DOHH2 (cell line): Measurements from ENCODE around the gene RAB17.
A peak's percentile ranks its signal among the peaks of the same experiment; 100 is the strongest.

Source experiments
- H3F3A ChIP-seq: fragments of 200-600 bp; sonication (generic), shearing (Covaris generic); 2 replicates; pipeline ENCODE4 v1.6.0; 2016; ENCODE audit warnings: antibody characterized with exemption, mild to moderate bottlenecking; ENCODE audit not compliant: control insufficient read depth, insufficient read depth
- H3K27ac ChIP-seq: fragments of 200-600 bp; sonication (generic); 2 replicates; pipeline ENCODE4 v1.5.1; 2014; ENCODE audit warnings: low read depth, mild to moderate bottlenecking, low read length, moderate library complexity
- H3K27me3 ChIP-seq: fragments of 200-600 bp; sonication (generic); 2 replicates; pipeline ENCODE4 v1.6.1; 2014; ENCODE audit warnings: mild to moderate bottlenecking, low read length, mixed read lengths; ENCODE audit not compliant: control insufficient read depth
- H3K36me3 ChIP-seq: fragments of 200-600 bp; sonication (generic); 2 replicates; pipeline ENCODE4 v1.6.1; 2014; ENCODE audit warnings: mild to moderate bottlenecking, low read length, moderate library complexity, mixed read lengths; ENCODE audit not compliant: control insufficient read depth
- H3K4me1 ChIP-seq: fragments of 200-600 bp; sonication (generic); 2 replicates; pipeline ENCODE4 v1.6.1; 2014; ENCODE audit warnings: mild to moderate bottlenecking, low read length, mixed read lengths; ENCODE audit not compliant: control insufficient read depth
- H3K4me2 ChIP-seq: fragments of 200-600 bp; sonication (generic); 2 replicates; pipeline ENCODE4 v1.6.0; 2014; ENCODE audit warnings: mild to moderate bottlenecking, low read length, moderate library complexity
- H3K4me3 ChIP-seq: fragments of 200-600 bp; sonication (generic); 2 replicates; pipeline ENCODE4 v1.5.1; 2014; ENCODE audit warnings: mild to moderate bottlenecking, low read length, mixed read lengths
- H3K79me2 ChIP-seq: fragments of 200-600 bp; sonication (generic); 2 replicates; pipeline ENCODE4 v1.6.1; 2014; ENCODE audit warnings: mild to moderate bottlenecking, low read length, mixed read lengths; ENCODE audit not compliant: control insufficient read depth
- H3K9me2 ChIP-seq: fragments of 200-600 bp; sonication (generic); replicated peaks from 2 replicates; pipeline ENCODE4 v1.6.1; 2014; ENCODE audit warnings: mild to moderate bottlenecking, low read length, mixed read lengths; ENCODE audit not compliant: control insufficient read depth
- H3K9me3 ChIP-seq: fragments of 200-600 bp; sonication (generic); 2 replicates; pipeline ENCODE4 v1.6.1; 2014; ENCODE audit warnings: antibody characterized with exemption, low read length, mixed read lengths; ENCODE audit not compliant: control insufficient read depth, insufficient read depth
- H4K20me1 ChIP-seq: fragments of 200-600 bp; sonication (generic); 2 replicates; pipeline ENCODE4 v1.6.0; 2014; ENCODE audit warnings: low read depth, mild to moderate bottlenecking, antibody characterized with exemption, low read length, moderate library complexity; ENCODE audit not compliant: control insufficient read depth, insufficient read depth
- CTCF ChIP-seq: fragments of 200-600 bp; sonication (generic); IDR thresholded peaks from one replicate; pipeline ENCODE4 v1.5.1; 2014; ENCODE audit warnings: antibody characterized with exemption, mild to moderate bottlenecking, low read depth, low read length; ENCODE audit not compliant: poor library complexity, severe bottlenecking
- EZH2phosphoT487 ChIP-seq: fragments of 200-600 bp; sonication (generic); IDR thresholded peaks from 2 replicates; pipeline ENCODE4 v1.6.1; 2017; ENCODE audit warnings: borderline replicate concordance, mild to moderate bottlenecking, antibody characterized with exemption, low read length, moderate library complexity, mixed read lengths

Gene RAB17

DNA sequence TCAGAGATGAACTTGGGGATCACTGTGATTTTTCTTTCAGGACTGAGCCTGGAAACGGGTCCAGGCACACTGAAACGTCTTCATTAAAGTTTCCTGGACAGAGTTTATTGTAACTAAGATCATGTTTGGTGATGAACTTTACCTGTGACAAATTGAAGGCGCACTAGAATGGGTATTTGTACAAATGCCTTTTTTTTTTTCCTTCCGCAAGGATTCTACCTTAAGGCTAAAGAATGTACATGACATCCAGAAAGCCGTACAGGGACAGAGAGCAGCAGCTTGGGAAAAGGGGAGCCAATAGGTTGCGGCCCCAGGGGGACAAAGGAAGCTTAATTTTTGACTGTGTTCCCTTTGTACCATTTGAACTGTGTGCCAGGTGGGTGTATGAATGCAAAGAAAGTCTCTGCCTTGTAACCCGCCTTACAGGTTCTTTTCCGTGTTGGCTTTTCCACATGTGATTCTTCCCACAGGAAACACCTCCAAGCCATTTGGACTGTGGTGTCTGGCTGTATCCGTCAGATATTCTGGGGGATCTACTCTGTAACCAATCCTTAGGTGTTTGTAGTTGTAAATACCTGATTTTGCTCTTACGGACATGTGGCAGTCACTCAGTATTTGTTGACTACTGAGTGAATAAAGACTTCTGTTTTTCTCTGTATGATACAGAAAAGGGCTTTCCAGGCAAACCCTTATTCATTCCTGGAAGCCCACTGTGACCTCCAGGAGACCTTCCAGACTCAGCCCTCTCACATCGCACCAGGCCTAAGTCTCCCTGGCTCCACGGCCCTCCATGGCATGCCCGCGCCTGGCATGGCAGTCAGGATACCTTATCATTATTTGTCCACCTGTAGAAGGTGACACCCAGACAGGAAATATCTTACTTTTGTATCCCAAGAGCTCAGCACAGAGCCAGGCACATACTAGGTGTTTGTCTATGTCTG, 38.0 kb upstream of the RAB17 start:
- H3F3A ChIP-seq, result no peaks in the 10 kb centered on the region
- no peaks in the 10 kb centered on the region for H3K79me2 ChIP-seq
- no peaks in the 10 kb centered on the region for H3K9me2 ChIP-seq
- no peaks in the 10 kb centered on the region for H3K36me3 ChIP-seq
- H4K20me1 ChIP-seq, result no peaks in the 10 kb centered on the region
- H3K4me2 ChIP-seq, result no peak overlapping the region
- no peak overlapping the region for H3K4me3 ChIP-seq
- TF ChIP-seq EZH2phosphoT487 (no peak), CTCF (no peak)
- H3K9me3 ChIP-seq, result no peaks in the 10 kb centered on the region
- peaks cover 9% of the 10 kb centered on the region for H3K4me1 ChIP-seq
- no peak overlapping the region for H3K27ac ChIP-seq
- peaks cover 28% of the 10 kb centered on the region for H3K27me3 ChIP-seq

DNA sequence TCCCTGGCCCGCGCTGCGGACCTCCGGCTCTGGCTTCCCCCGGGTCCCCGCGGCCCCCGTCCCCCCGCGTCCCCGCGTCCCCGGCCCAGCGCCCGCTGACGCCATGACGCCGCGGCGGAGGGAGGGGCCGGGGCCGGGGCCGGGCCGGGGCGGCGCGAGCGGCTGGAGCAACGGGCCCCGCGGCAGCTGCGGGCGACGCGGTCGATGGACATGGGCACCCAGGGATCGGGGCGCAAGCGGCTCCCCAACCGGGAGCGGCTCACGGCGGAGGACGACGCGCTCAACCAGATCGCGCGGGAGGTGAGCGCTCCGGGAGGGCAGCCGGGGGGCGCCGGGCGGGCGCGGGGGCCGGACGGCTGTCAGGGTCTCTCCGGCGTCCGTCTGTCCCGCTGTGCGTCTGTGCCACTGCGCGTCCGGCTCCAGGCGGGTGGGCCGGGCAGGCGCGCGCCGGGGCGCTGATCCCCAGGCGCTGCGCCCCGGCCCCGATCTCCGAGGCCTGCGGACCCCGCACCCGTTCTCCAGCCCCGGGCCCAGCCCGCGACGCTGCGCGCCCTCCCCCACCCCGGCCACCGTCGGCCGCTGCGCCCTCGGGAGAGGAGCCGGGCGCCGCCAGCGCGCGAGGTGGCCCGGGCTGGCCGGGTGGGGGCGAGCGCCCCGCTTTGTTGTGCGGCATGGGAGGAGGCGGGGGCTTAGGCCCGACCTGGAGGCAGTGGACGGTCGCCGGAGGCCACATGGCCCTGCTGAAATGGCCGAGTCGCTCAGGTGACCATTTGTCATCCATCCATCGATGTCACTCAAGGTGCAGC, 37.1 kb upstream of the RAB17 start, which contains the start of gene LRRFIP1:
TSS of gene LRRFIP1 (plus strand) at position 147 of the 806 bp plus-strand sequence. CDS start at position 205, 58 bp downstream.
- Histone ChIP-seq H3K4me3 (no peak within 1 kb of the TSS), H3K79me2 (no peaks in the 10 kb centered on the region), H4K20me1 (no peaks in the 10 kb centered on the region), H3K27me3 (peaks cover 30% of the 10 kb centered on the region), H3K36me3 (no peaks in the 10 kb centered on the region), H3K4me2 (0 out of 2 replicates have a peak within 1 kb of the TSS, but pooled peaks have one; percentile 16), H3K4me1 (peaks cover 9% of the 10 kb centered on the region), H3K9me3 (no peaks in the 10 kb centered on the region), H3K27ac (no peak within 1 kb of the TSS), H3K9me2 (no peaks in the 10 kb centered on the region), H3F3A (no peaks in the 10 kb centered on the region)
- no peak for TF ChIP-seq CTCF
- TF ChIP-seq EZH2phosphoT487, result no peak

GRCh38 chr2:237626813-237627440, 36.4 kb upstream of the RAB17 start:
- no peaks in the 10 kb centered on the region for H3K9me3 ChIP-seq
- no peak overlapping the region for H3K4me3 ChIP-seq
- no peaks in the 10 kb centered on the region for H4K20me1 ChIP-seq
- no peak for TF ChIP-seq EZH2phosphoT487
- no peak for TF ChIP-seq CTCF
- H3K79me2 ChIP-seq, result no peaks in the 10 kb centered on the region
- no peaks in the 10 kb centered on the region for H3F3A ChIP-seq
- H3K27ac ChIP-seq, result no peak overlapping the region
- H3K9me2 ChIP-seq, result no peaks in the 10 kb centered on the region
- H3K4me1 ChIP-seq, result peaks cover 9% of the 10 kb centered on the region
- H3K27me3 ChIP-seq, result peaks cover 32% of the 10 kb centered on the region
- no peak overlapping the region for H3K4me2 ChIP-seq
- H3K36me3 ChIP-seq, result no peaks in the 10 kb centered on the region
